ENCODE data around the gene TDRD12. TPM values are rescaled to one million over a fixed set of nuclear protein-coding genes. Genes with fewer than 3 reads are reported as not detected.

The TDRD12 gene
- total and polyA plus RNA-seq, 2 donors (not counting 3 experiments of a cell fraction or from before 2014, with no cell fraction given) = 0.03 to 0.09 TPM

- Histone ChIP-seq H3K27ac (ENCODE audit: insufficient read depth, low read depth, low read length) (no peak overlapping the region), H3K9ac (replicated peaks; ENCODE audit: extremely low read depth, insufficient read depth, low read length) (no peak overlapping the region), H3K79me2 (ENCODE audit: control insufficient read depth, insufficient read depth, low read length) (peaks cover 12% of the 10 kb centered on the region), H3K9me3 (replicated peaks; ENCODE audit: control insufficient read depth, insufficient read depth, low read length) (no peaks in the 10 kb centered on the region), H3K4me3 (replicated peaks in 1 of 3; ENCODE audit: insufficient read depth in 1 of 3, low read depth in 1 of 3, low read length in 3 of 3) (no peak overlapping the region), H3K36me3 (ENCODE audit: control insufficient read depth in 2 of 2, extremely low read depth in 1 of 2, insufficient read depth in 2 of 2, low read length in 2 of 2) (no peaks in the 10 kb centered on the region), H4K20me1 (replicated peaks; ENCODE audit: control insufficient read depth, extremely low read depth, insufficient read depth, low read length) (no peaks in the 10 kb centered on the region), H3K9me1 (replicated peaks; ENCODE audit: control insufficient read depth, extremely low read depth, insufficient read depth, low read length) (no peaks in the 10 kb centered on the region), H2AFZ (ENCODE audit: low read depth, low read length) (no peak overlapping the region), H3K27me3 (ENCODE audit: control insufficient read depth in 2 of 2, insufficient read depth in 2 of 2, low read length in 2 of 2) (no peaks in the 10 kb centered on the region), H3K4me1 (ENCODE audit: control insufficient read depth, extremely low read depth, insufficient read depth, low read length) (peaks cover 15% of the 10 kb centered on the region), H3K4me2 (ENCODE audit: insufficient read depth, low read length) (no peak overlapping the region)
- TF ChIP-seq EZH2 (IDR thresholded peaks at IDR 0.05; ENCODE audit: borderline replicate concordance, low read depth, low read length, severe bottlenecking) = no peak
- dilution Hi-C loops (cut with MboI; ENCODE audit: extremely low pct_ligation_motif_present, low sequenced_read_pairs) (no loop called here), intact Hi-C loops (cut with micrococcal nuclease) (no loop called here)
- ChIA-PET CTCF (no interaction called here), POLR2A (no interaction called here)
- no peak for FAIRE-seq
- BruUV-seq (replicated peaks) = no TSS peak
- DNase-seq (ENCODE audit: low read depth, low spot score) = no peak
These were observed 31.3 kb upstream of the TDRD12 start for GRCh38 chr19:32688311-32688710.

DNA sequence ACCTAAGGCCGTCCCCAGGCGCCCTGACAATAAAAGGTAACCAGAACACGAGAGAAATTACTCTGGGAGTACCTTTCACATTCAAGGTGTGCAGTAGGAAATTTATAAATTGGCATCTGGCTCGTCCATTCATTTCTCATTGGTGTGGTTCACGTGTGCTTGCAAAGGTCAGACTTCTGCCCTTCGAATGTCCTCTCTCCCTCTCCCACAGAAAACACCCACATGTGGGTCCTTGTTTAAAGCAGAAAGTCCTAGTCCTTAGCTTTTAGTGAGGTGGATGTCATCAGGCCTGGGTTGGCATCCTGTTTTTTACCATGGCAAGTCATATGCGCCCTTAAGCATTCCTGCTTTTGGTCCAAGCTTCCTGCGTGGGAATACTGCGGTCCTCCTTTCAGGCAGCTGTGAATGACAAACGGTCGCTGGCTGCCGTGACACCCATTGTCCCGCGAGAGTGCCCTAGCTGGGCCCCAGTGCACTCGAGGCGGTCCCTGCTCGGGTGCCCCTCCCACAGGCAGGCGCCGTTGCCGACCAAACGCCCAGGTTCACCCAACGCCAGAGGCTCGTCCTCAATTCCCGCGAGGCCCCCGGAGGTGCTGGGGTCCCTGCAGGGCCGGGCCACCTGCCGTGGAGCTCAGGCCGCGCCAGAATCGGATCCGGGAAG lies 28.1 kb upstream of the TDRD12 start, which contains the start of gene NUDT19:
Gene NUDT19 (plus strand): TSS at position 531 of the 661 bp plus-strand sequence. CDS start 140 bp downstream, outside the sequence.
- no TSS peak for BruUV-seq (replicated peaks)
- peak; percentile 83 for DNase-seq (ENCODE audit: low read depth, low spot score)
- ChIA-PET CTCF (interaction anchor here (0.8 to 1.2 kb wide), 5 partner anchors 13 to 92 kb away, joined by 3 to 5 read pairs (median 3); partner anchors contain the start of gene RGS9BP), POLR2A (no interaction called here)
- Histone ChIP-seq H3K4me1 (ENCODE audit: control insufficient read depth, extremely low read depth, insufficient read depth, low read length) (peaks cover 21% of the 10 kb centered on the region), H4K20me1 (replicated peaks; ENCODE audit: control insufficient read depth, extremely low read depth, insufficient read depth, low read length) (no peaks in the 10 kb centered on the region), H3K36me3 (ENCODE audit: control insufficient read depth in 2 of 2, extremely low read depth in 1 of 2, insufficient read depth in 2 of 2, low read length in 2 of 2) (no peaks in the 10 kb centered on the region), H3K9me1 (replicated peaks; ENCODE audit: control insufficient read depth, extremely low read depth, insufficient read depth, low read length) (no peaks in the 10 kb centered on the region), H3K9ac (replicated peaks; ENCODE audit: extremely low read depth, insufficient read depth, low read length) (peak within 1 kb of the TSS; percentile 86), H3K79me2 (ENCODE audit: control insufficient read depth, insufficient read depth, low read length) (peaks cover 37% of the 10 kb centered on the region), H3K27me3 (ENCODE audit: control insufficient read depth in 2 of 2, insufficient read depth in 2 of 2, low read length in 2 of 2) (no peaks in the 10 kb centered on the region), H3K27ac (ENCODE audit: insufficient read depth, low read depth, low read length) (peak within 1 kb of the TSS; percentile 74), H3K4me2 (ENCODE audit: insufficient read depth, low read length) (peak within 1 kb of the TSS; percentile 81), H3K9me3 (replicated peaks; ENCODE audit: control insufficient read depth, insufficient read depth, low read length) (no peaks in the 10 kb centered on the region), H3K4me3 (replicated peaks in 1 of 3; ENCODE audit: insufficient read depth in 1 of 3, low read depth in 1 of 3, low read length in 3 of 3) (peak within 1 kb of the TSS; percentile 34 to 57 (median 44)), H2AFZ (ENCODE audit: low read depth, low read length) (peak within 1 kb of the TSS; percentile 80)
- FAIRE-seq = peak; percentile 87
- TF ChIP-seq, protein P1, sequence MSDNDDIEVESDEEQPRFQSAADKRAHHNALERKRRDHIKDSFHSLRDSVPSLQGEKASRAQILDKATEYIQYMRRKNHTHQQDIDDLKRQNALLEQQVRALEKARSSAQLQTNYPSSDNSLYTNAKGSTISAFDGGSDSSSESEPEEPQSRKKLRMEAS (IDR thresholded peaks at IDR 0.05; ENCODE audit: insufficient read depth, insufficient read length) = no peak
- TF ChIP-seq GATA2 (IDR thresholded peaks at IDR 0.05; ENCODE audit: insufficient read depth, insufficient read length, low read depth, low read length) = no peak
- TF ChIP-seq POLR2AphosphoS5 (IDR thresholded peaks at IDR 0.05; ENCODE audit: insufficient read depth, low read depth, low read length) = peak; percentile 84
- no peak for TF ChIP-seq MYC (IDR thresholded peaks at IDR 0.05; ENCODE audit: low read depth, low read length)
- no peak for TF ChIP-seq FOS (IDR thresholded peaks at IDR 0.05; ENCODE audit: borderline replicate concordance, insufficient read depth, low read length)
- TF ChIP-seq JUN (IDR thresholded peaks at IDR 0.05; ENCODE audit: borderline replicate concordance, insufficient read depth, insufficient read length, low read depth) = no peak
- TF ChIP-seq POLR2A (IDR thresholded peaks at IDR 0.05; ENCODE audit: low read depth, low read length) = peak; percentile 73
- TF ChIP-seq EZH2 (IDR thresholded peaks at IDR 0.05; ENCODE audit: borderline replicate concordance, low read depth, low read length, severe bottlenecking) = no peak
- no peak for TF ChIP-seq CTCF (IDR thresholded peaks at IDR 0.05; ENCODE audit: extremely low read depth in 1 of 2, insufficient read depth in 1 of 2, low read depth in 1 of 2, low read length in 2 of 2)
- dilution Hi-C loops (cut with MboI; ENCODE audit: extremely low pct_ligation_motif_present, low sequenced_read_pairs) (no loop called here), intact Hi-C loops (cut with micrococcal nuclease) (loop anchor here (1.0 kb wide), 2 partner anchors 16 to 286 kb away; partner anchors contain the start of genes ANKRD27, DPY19L3 and RGS9BP)
